Measurements from ENCODE around the gene KIAA1217. TPM values are rescaled to one million over a fixed set of nuclear protein-coding genes. Genes with fewer than 3 reads are reported as not detected.

The KIAA1217 gene
- total RNA-seq, 1 experiment from 2014 or later = 18.6 TPM

DNA sequence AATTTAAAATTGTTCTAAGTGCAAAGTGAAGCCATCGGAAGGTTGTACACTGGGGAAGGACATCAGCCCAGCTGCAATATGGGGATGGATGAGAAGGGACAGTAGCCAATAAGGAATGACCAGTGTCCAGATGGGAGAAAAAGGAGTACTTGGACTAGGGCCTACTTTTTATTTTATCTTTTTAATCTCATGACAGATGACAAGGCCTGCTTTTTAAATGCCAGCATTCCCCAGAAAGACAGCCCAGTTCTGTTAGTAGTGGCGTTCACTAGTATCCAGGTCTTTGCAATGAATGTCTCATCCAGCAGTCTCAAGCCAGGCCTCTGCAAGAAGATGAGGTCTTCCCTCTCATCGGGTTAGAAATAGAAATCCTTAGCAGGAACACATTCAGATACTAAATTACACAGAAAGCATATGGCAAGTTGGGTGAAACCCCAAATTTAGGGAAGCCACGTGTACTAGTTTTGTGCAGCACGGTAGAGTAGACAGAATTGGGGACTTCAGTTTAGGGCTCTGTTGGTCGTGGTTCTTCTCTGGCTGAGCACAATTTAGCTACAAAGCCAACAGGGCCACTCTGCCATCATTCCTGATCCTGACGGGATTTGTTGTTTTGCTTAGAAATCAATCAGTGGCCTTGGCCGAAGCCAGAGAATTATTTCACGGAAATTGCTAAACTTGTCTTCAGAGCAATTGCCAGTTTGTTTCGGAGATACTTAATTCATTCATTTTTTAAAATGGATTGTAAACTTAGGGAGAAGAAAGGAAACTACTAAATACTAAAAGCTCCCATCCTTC is 286.9 kb downstream of the KIAA1217 start:
- H2BK12ac ChIP-seq (ENCODE audit: insufficient read length, low read depth, low read length) = no peak overlapping the region
- no peak overlapping the region for H2AFZ ChIP-seq (ENCODE audit: low read length)
- H2BK5ac ChIP-seq (ENCODE audit: insufficient read length, low read length) = no peak overlapping the region
- no peak overlapping the region for H3K4ac ChIP-seq (ENCODE audit: low read depth, low read length)
- no peaks in the 10 kb centered on the region for H3K27me3 Mint-ChIP-seq (ENCODE audit: low read depth)
- H3K23ac ChIP-seq (ENCODE audit: insufficient read length, low read depth, low read length) = no peak overlapping the region
- H3T11ph ChIP-seq (ENCODE audit: low read length) = no peak overlapping the region
- peaks cover 4% of the 10 kb centered on the region for H3K4me1 ChIP-seq (ENCODE audit: insufficient read depth, low read length)
- no peaks in the 10 kb centered on the region for H3K9me3 ChIP-seq (ENCODE audit: control insufficient read depth, low read depth, low read length)
- DNase-seq = no peak
- no peak overlapping the region for H4K5ac ChIP-seq (ENCODE audit: insufficient read length, low read depth, low read length)
- H2BK120ac ChIP-seq (ENCODE audit: low read depth, low read length, poor library complexity, severe bottlenecking) = no peak overlapping the region
- H3K14ac ChIP-seq (ENCODE audit: insufficient read depth, low read length) = no peak overlapping the region
- H3K4me2 ChIP-seq (ENCODE audit: insufficient read depth, insufficient read length, low read length) = no peak overlapping the region
- no peak overlapping the region for H2AK5ac ChIP-seq (ENCODE audit: insufficient read length, low read length)
- H4K8ac ChIP-seq (replicated peaks; ENCODE audit: insufficient read length, low read depth, low read length) = no peak overlapping the region
- no peaks in the 10 kb centered on the region for H3K23me2 ChIP-seq (ENCODE audit: insufficient read length, low read depth, low read length, poor library complexity, severe bottlenecking)
- H3K27ac ChIP-seq (ENCODE audit: insufficient read length, low read depth, low read length) = no peak overlapping the region
- H3K36me3 Mint-ChIP-seq (ENCODE audit: insufficient read depth in 1 of 3, low read depth in 3 of 3) = peaks cover 0 to 5% (median 0%) of the 10 kb centered on the region in 3 experiments; a peak in 2 of 7 replicates
- no peak overlapping the region for H3K56ac ChIP-seq (ENCODE audit: insufficient read length, low read depth, low read length)
- TF ChIP-seq, protein P1, sequence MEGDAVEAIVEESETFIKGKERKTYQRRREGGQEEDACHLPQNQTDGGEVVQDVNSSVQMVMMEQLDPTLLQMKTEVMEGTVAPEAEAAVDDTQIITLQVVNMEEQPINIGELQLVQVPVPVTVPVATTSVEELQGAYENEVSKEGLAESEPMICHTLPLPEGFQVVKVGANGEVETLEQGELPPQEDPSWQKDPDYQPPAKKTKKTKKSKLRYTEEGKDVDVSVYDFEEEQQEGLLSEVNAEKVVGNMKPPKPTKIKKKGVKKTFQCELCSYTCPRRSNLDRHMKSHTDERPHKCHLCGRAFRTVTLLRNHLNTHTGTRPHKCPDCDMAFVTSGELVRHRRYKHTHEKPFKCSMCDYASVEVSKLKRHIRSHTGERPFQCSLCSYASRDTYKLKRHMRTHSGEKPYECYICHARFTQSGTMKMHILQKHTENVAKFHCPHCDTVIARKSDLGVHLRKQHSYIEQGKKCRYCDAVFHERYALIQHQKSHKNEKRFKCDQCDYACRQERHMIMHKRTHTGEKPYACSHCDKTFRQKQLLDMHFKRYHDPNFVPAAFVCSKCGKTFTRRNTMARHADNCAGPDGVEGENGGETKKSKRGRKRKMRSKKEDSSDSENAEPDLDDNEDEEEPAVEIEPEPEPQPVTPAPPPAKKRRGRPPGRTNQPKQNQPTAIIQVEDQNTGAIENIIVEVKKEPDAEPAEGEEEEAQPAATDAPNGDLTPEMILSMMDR (conservative IDR thresholded peaks at IDR 0.05) = no peak
- peaks cover 34 to 39% of the 10 kb centered on the region in 2 experiments for H3K4me1 Mint-ChIP-seq
- no peaks in the 10 kb centered on the region for H3K79me1 ChIP-seq (ENCODE audit: insufficient read depth, low read depth, low read length, poor library complexity, severe bottlenecking)
- H3K27me3 ChIP-seq (ENCODE audit: insufficient read depth, low read length) = no peaks in the 10 kb centered on the region
- no peaks in the 10 kb centered on the region for H4K20me1 ChIP-seq (ENCODE audit: control insufficient read depth, insufficient read depth, insufficient read length)
- peak overlapping the region; percentile 23 to 85 (median 55) for H3K27ac Mint-ChIP-seq
- no peak overlapping the region for H3K18ac ChIP-seq (ENCODE audit: insufficient read length, low read depth, low read length)
- H2BK20ac ChIP-seq (ENCODE audit: low read depth, low read length, poor library complexity, severe bottlenecking) = no peak overlapping the region
- H4K91ac ChIP-seq (ENCODE audit: insufficient read length, low read depth, low read length) = no peak overlapping the region
- H3K9me3 Mint-ChIP-seq = no peaks in the 10 kb centered on the region
- no peak overlapping the region for H3K9ac ChIP-seq (ENCODE audit: extremely low read depth, insufficient read length, low read length)
- H3K79me2 ChIP-seq (ENCODE audit: insufficient read depth, low read length) = no peaks in the 10 kb centered on the region
- WGBS (ENCODE audit: extremely low coverage, insufficient read length, low lambda C conversion rate) = no CpG with 5 or more reads among the region's 10 CpGs
- no peak overlapping the region for H2BK15ac ChIP-seq (ENCODE audit: low read depth, low read length)
- no peak overlapping the region for H3K4me3 Mint-ChIP-seq

Data from H9 (cell line).